GM18951 (cell line): ENCODE results near the gene ARHGAP6.
A peak's percentile ranks its signal among the peaks of the same experiment; 100 is the strongest.

Experiments
- POLR2A ChIP-seq: IDR thresholded peaks from 4 replicates; pipeline ENCODE4 v1.6.1; 2011; ENCODE audit warnings: mild to moderate bottlenecking; ENCODE audit not compliant: insufficient read length, insufficient read depth; ENCODE audit errors: extremely low read depth
- in situ Hi-C: fragments of 300-500 bp; cut with MboI; formaldehyde crosslinking; loops from one replicate; pipeline ENCODE4 v1.12.0; 2022; ENCODE audit warnings: low sequenced_read_pairs, mixed read lengths, inconsistent platforms; ENCODE audit not compliant: unreplicated experiment

ARHGAP6 gene

GRCh38 chrX:11117745-11118144, 548.0 kb downstream of the ARHGAP6 start:
- no peak for TF ChIP-seq POLR2A
- in situ Hi-C loops = no loop called here

DNA sequence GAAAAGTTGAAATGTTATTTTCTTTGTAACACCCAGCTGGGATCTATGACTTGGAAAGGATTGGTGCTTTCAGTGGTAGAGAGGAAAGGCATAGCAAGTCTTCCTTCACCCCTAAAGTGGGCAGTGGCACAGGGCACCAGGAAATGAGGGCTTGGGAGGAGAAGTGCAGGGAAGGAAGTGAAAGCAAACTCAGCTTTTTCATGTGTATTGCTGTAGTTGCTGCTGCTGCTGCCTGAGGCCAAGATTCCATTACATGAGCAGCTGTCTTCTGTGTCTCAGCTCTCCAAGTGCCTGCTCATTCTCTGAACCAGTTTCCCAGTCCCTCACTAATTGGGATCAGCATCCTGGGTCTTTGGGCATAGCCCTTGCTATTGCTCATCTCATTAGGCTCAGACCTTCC, 552.0 kb downstream of the ARHGAP6 start:
- in situ Hi-C loops = no loop called here
- TF ChIP-seq POLR2A = no peak

DNA sequence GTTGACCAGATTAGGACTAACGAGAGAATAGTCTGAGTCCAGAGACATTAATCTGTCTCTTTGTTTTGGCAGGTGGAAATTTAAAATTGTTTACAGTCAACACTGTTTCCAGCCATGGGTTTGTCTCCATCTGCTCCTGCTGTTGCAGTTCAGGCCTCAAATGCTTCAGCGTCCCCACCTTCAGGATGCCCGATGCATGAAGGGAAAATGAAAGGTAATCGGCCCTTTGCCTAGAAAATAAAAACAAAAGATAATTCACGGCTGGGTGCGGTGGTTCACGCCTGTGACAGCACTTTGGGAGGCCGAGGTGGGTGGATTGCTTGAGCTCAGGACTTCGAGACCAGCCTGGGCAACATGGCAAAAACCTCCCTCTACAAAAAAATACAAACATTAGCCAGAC, 553.8 kb downstream of the ARHGAP6 start:
- no peak for TF ChIP-seq POLR2A

GRCh38 chrX:11111037-11111851, 554.5 kb downstream of the ARHGAP6 start, which contains the start of gene HCCS:
TSS of gene HCCS (plus strand) at chrX:11111332. CDS start at chrX:11112061, 729 bp downstream.
- TF ChIP-seq POLR2A = peak; percentile 60
- in situ Hi-C loops = no loop called here

More for the DNA sequence above, 553.8 kb downstream of the ARHGAP6 start:
- in situ Hi-C loops = no loop called here

- no peak for TF ChIP-seq POLR2A
- in situ Hi-C loops = no loop called here
Measured at GRCh38 chrX:11109968-11110367, 555.8 kb downstream of the ARHGAP6 start.

GRCh38 chrX:11108253-11108941, 557.3 kb downstream of the ARHGAP6 start:
- TF ChIP-seq POLR2A = no peak
- in situ Hi-C loops = no loop called here

GRCh38 chrX:11105080-11105479, 560.6 kb downstream of the ARHGAP6 start:
- in situ Hi-C loops = no loop called here

DNA sequence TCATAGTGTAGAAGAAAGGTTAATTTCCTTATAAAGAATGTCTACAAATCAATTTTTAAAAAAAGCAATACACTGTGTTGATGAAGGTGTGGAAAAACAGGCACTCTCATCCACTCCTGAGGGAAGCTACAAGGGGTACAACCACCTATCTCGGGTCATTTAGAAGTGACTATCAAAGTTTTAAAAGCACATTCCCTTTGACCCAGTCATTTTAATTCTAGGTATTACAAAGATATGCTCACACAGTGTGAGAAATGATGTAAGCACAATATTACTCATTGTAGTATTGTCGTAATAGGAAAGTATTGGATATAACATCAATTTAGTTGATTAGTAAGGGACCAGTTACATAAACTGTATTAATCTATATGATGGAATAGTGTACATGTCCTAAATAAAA, 562.0 kb downstream of the ARHGAP6 start:
- TF ChIP-seq POLR2A = no peak
- in situ Hi-C loops = no loop called here

More at GRCh38 chrX:11105080-11105479, 560.6 kb downstream of the ARHGAP6 start:
- TF ChIP-seq POLR2A = no peak

DNA sequence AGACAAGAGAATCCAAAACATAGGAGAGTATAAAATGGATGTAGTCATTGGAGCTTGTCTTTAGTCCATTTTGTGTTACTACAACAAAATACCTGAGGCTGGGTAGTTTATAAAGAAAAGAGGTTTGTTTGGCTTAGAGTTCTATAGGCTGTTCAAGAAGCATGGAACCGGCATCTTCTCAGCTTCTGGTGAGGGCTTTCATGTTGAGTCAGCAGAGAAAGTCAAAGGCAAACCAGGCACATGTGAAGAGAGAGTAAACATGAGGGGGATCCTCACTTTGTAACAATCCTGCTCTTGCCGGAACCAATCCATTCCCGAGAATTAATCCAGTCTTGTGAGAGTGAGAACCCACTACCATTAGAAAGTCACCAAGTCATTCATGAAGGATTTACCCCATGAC, 562.7 kb downstream of the ARHGAP6 start:
- no peak for TF ChIP-seq POLR2A
- in situ Hi-C loops = no loop called here

- TF ChIP-seq POLR2A = no peak
- in situ Hi-C loops = no loop called here
Measured at GRCh38 chrX:11100281-11101035, 565.3 kb downstream of the ARHGAP6 start.

DNA sequence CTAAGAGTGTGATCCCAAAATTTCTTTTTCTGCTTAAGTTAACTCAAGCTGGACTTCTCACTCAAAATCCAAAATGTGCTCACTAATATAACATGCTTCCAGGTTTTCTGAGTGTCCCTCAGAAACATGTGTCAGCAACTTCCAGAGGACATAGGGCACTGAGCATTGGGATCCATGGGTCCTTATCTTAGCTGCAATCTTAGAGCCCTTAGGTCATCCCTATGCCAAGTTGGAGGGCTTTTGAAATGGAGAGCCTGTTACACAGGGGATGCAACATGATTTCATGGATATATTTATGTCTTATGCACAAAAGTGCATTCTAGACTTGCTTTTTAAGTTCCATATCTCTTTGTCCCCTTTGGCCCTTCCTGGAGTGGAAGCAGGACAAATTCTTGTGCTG, 566.3 kb downstream of the ARHGAP6 start:
- in situ Hi-C loops = no loop called here
- no peak for TF ChIP-seq POLR2A

DNA sequence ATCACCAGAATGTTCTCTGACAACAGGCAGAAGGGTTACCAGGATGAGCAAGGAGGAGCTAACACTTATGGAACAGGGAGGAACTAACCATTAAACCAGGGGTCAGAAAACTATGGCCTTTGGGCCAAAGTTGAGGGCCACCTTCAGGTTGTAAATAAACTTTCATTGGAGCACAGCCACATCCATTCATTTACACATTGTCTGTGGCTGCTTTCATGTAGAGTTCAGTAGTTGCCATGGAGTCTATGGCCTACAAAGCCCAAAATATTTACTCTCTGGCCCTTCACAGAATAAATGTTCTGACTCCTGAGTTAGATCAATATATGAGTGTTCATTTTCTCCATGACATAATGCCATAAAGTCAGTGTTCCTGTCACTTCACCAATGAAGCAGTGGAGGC, 567.8 kb downstream of the ARHGAP6 start:
- TF ChIP-seq POLR2A = no peak
- in situ Hi-C loops = no loop called here

DNA sequence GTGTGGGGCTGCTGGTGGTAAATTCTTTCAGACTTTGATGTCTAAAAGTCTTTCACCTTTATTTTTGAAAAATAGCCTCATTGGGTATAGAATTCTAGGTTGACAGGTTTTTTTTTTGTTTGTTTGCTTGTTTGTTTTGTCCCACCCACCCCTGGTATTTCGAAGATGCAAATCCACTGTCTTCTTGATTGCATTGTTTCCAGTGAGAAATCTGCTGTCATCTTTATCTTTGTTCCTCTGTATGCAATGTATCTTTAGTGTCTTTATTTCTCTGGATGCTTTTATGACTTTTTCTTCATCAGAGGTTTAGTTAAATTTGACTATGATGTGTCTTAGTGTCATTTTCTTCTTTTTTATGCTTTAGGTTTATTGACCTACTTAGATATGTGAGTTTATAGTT, 575.9 kb downstream of the ARHGAP6 start:
- no peak for TF ChIP-seq POLR2A
- in situ Hi-C loops = no loop called here
